OCI-LY1 (cell line): ENCODE data around the gene VWA2.

Experiments used
- H2AFZ ChIP-seq: fragments of 200-600 bp; sonication (generic), shearing (Covaris generic); 2 replicates; pipeline ENCODE4 v1.6.0; 2014; ENCODE audit warnings: antibody characterized with exemption, mild to moderate bottlenecking, low read length
- H3F3A ChIP-seq: fragments of 200-600 bp; sonication (generic), shearing (Covaris generic); 2 replicates; pipeline ENCODE4 v1.6.0; 2014; ENCODE audit warnings: mild to moderate bottlenecking, antibody characterized with exemption, low read length, moderate library complexity; ENCODE audit not compliant: insufficient read depth
- H3K27ac ChIP-seq: fragments of 200-600 bp; sonication (generic); 2 replicates; pipeline ENCODE4 v1.5.1; 2014; ENCODE audit warnings: low read length, mixed run types, mild to moderate bottlenecking, low read depth; ENCODE audit not compliant: poor library complexity, severe bottlenecking
- H3K27me3 ChIP-seq: fragments of 200-600 bp; sonication (generic); 2 replicates; pipeline ENCODE4 v1.6.0; 2014; ENCODE audit warnings: antibody characterized with exemption, mild to moderate bottlenecking, low read length, moderate library complexity; ENCODE audit not compliant: insufficient read depth
- H3K36me3 ChIP-seq: fragments of 200-600 bp; sonication (generic); 2 replicates; pipeline ENCODE4 v1.6.1; 2014; ENCODE audit warnings: mild to moderate bottlenecking, antibody characterized with exemption, low read length, moderate library complexity, mixed read lengths; ENCODE audit not compliant: insufficient read depth
- H3K4me1 ChIP-seq: fragments of 200-600 bp; sonication (generic); 2 replicates; pipeline ENCODE4 v1.5.1; 2014; ENCODE audit warnings: mild to moderate bottlenecking, low read length, moderate library complexity; ENCODE audit not compliant: insufficient read depth, severe bottlenecking
- H3K4me2 ChIP-seq: fragments of 200-600 bp; sonication (generic), shearing (Covaris generic); 2 replicates; pipeline ENCODE4 v1.6.1; 2014; ENCODE audit warnings: low read length
- H3K4me3 ChIP-seq: fragments of 200-600 bp; sonication (generic); 2 replicates; pipeline ENCODE4 v1.5.1; 2014; ENCODE audit warnings: low read length, low read depth, mild to moderate bottlenecking, mixed read lengths; ENCODE audit not compliant: poor library complexity, severe bottlenecking
- H3K79me2 ChIP-seq: fragments of 200-600 bp; shearing (Covaris generic); 2 replicates; pipeline ENCODE4 v1.6.1; 2016; ENCODE audit warnings: mixed run types, low read length, mixed read lengths; ENCODE audit not compliant: insufficient read depth
- H3K9ac ChIP-seq: fragments of 200-600 bp; sonication (generic), shearing (Covaris generic); 2 replicates; pipeline ENCODE4 v1.6.1; 2014; ENCODE audit warnings: mild to moderate bottlenecking, low read length, mixed read lengths
- H3K9me2 ChIP-seq: fragments of 200-600 bp; sonication (generic), shearing (Covaris generic); 2 replicates; pipeline ENCODE4 v1.6.1; 2014; ENCODE audit warnings: low read depth, mild to moderate bottlenecking, low read length, mixed read lengths
- H3K9me3 ChIP-seq: fragments of 200-600 bp; shearing (Covaris generic); 2 replicates; pipeline ENCODE4 v1.6.1; 2014; ENCODE audit warnings: low read length, mixed read lengths
- H4K20me1 ChIP-seq: fragments of 200-600 bp; sonication (generic), shearing (Covaris generic); 2 replicates; pipeline ENCODE4 v1.6.0; 2016; ENCODE audit warnings: mild to moderate bottlenecking, low read length; ENCODE audit not compliant: insufficient read depth
- CTCF ChIP-seq: fragments of 200-600 bp; sonication (generic), shearing (Covaris generic); IDR thresholded peaks from 2 replicates; pipeline ENCODE4 v1.5.1; 2017; ENCODE audit warnings: mild to moderate bottlenecking, antibody characterized with exemption, low read length, moderate library complexity, mixed read lengths
- EZH2 ChIP-seq: fragments of 200-600 bp; sonication (generic), shearing (Covaris generic); IDR thresholded peaks from 2 replicates; pipeline ENCODE4 v1.8.0; 2017; ENCODE audit warnings: borderline replicate concordance, mixed run types, mild to moderate bottlenecking, antibody characterized with exemption, low read length, moderate library complexity, mixed read lengths

Gene VWA2

GRCh38 chr10:114199239-114199638, 39.8 kb upstream of the VWA2 start:
- H4K20me1 ChIP-seq = no peaks in the 10 kb centered on the region
- TF ChIP-seq EZH2 (no peak), CTCF (no peak)
- no peak overlapping the region for H3K4me2 ChIP-seq
- no peaks in the 10 kb centered on the region for H3F3A ChIP-seq
- H3K36me3 ChIP-seq = no peaks in the 10 kb centered on the region
- H3K4me1 ChIP-seq = no peaks in the 10 kb centered on the region
- no peak overlapping the region for H3K9ac ChIP-seq
- H3K27ac ChIP-seq = no peak overlapping the region
- H3K9me3 ChIP-seq = no peaks in the 10 kb centered on the region
- H3K4me3 ChIP-seq = no peak overlapping the region
- no peaks in the 10 kb centered on the region for H3K9me2 ChIP-seq
- no peaks in the 10 kb centered on the region for H3K27me3 ChIP-seq
- H3K79me2 ChIP-seq = no peaks in the 10 kb centered on the region
- no peak overlapping the region for H2AFZ ChIP-seq

- no peak overlapping the region for H3K9ac ChIP-seq
- H4K20me1 ChIP-seq = no peaks in the 10 kb centered on the region
- no peaks in the 10 kb centered on the region for H3K4me1 ChIP-seq
- no peak overlapping the region for H3K27ac ChIP-seq
- H3K36me3 ChIP-seq = no peaks in the 10 kb centered on the region
- no peaks in the 10 kb centered on the region for H3K79me2 ChIP-seq
- H3K9me3 ChIP-seq = no peaks in the 10 kb centered on the region
- H3K9me2 ChIP-seq = no peaks in the 10 kb centered on the region
- no peak overlapping the region for H3K4me2 ChIP-seq
- no peaks in the 10 kb centered on the region for H3F3A ChIP-seq
- H2AFZ ChIP-seq = no peak overlapping the region
- TF ChIP-seq EZH2 = no peak
- H3K27me3 ChIP-seq = no peaks in the 10 kb centered on the region
- no peak overlapping the region for H3K4me3 ChIP-seq
Measured at GRCh38 chr10:114202812-114203211, 36.2 kb upstream of the VWA2 start.

- H3K4me2 ChIP-seq = no peak overlapping the region
- H3K79me2 ChIP-seq = no peaks in the 10 kb centered on the region
- H3K36me3 ChIP-seq = no peaks in the 10 kb centered on the region
- H3K4me1 ChIP-seq = no peaks in the 10 kb centered on the region
- H3K9me2 ChIP-seq = no peaks in the 10 kb centered on the region
- no peak overlapping the region for H3K4me3 ChIP-seq
- no peak overlapping the region for H3K27ac ChIP-seq
- H2AFZ ChIP-seq = no peak overlapping the region
- no peak overlapping the region for H3K9ac ChIP-seq
- no peaks in the 10 kb centered on the region for H3F3A ChIP-seq
- no peaks in the 10 kb centered on the region for H3K27me3 ChIP-seq
- TF ChIP-seq CTCF = no peak
- no peak for TF ChIP-seq EZH2
- no peaks in the 10 kb centered on the region for H4K20me1 ChIP-seq
- no peaks in the 10 kb centered on the region for H3K9me3 ChIP-seq
Measured at GRCh38 chr10:114206902-114207301, 32.2 kb upstream of the VWA2 start.

GRCh38 chr10:114207349-114207748, 31.7 kb upstream of the VWA2 start:
- no peak overlapping the region for H3K9ac ChIP-seq
- H3K4me3 ChIP-seq = no peak overlapping the region
- no peaks in the 10 kb centered on the region for H3K9me3 ChIP-seq
- no peaks in the 10 kb centered on the region for H3K79me2 ChIP-seq
- no peaks in the 10 kb centered on the region for H3K4me1 ChIP-seq
- no peaks in the 10 kb centered on the region for H4K20me1 ChIP-seq
- no peaks in the 10 kb centered on the region for H3K36me3 ChIP-seq
- H3K9me2 ChIP-seq = no peaks in the 10 kb centered on the region
- no peak overlapping the region for H3K4me2 ChIP-seq
- no peaks in the 10 kb centered on the region for H3F3A ChIP-seq
- no peaks in the 10 kb centered on the region for H3K27me3 ChIP-seq
- TF ChIP-seq CTCF (no peak), EZH2 (no peak)
- no peak overlapping the region for H3K27ac ChIP-seq
- H2AFZ ChIP-seq = no peak overlapping the region
